Measurements from ENCODE around the gene TSSC4. TPM values are rescaled to one million over a fixed set of nuclear protein-coding genes. Genes with fewer than 3 reads are reported as not detected.

TSSC4 gene
- total RNA-seq, 1 experiment from 2014 or later = 35.6 TPM

DNA sequence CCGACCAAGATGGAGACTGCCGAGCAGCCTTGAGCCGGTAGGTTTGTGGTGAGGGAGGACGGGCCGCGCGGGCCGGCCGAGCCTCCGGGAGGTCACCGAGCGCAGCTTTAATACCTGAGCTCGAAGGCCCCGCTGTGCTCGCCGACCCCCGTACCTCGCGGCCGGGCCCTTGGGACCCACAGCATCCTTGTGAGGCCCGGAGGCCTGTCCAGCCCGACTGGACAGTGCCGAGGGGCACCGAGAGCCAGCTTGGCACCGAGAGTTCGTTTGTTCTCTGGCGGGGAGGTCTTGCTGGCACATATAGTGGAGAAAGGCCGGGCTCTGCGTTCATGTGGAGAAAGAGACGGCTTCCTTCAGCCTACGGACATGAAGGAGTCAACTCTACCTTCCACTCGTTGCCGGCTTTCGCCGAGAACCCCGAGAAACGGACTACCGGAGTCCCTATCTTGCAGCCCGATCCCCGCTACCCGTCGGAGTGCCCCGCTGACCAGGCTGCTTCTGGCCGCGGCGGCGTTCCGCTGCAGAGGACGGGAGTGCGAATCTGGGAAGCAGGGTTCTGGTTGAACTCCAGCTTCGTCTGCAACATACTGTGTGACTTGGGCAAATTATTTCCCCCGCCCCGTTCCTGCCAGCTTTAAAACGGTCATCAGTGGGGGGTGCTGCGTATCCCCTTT lies 349 bp downstream of the TSSC4 start:
- intact Hi-C loops (cut with micrococcal nuclease; ENCODE audit: unreplicated experiment) = loop anchor here (1.0 to 5.0 kb wide), 2 partner anchors 19 to 204 kb away; no protein-coding TSS in a partner anchor
- DNase-seq = no peak
- peaks cover 19% of the 10 kb centered on the region for H3K79me2 ChIP-seq (ENCODE audit: low read depth)
- ChIA-PET POLR2A (ENCODE audit: unreplicated experiment) (interaction anchor here (0.7 kb wide), 1 partner anchor 566 kb away, joined by 7 read pairs; the partner anchor contains the start of gene SYT8), CTCF (interaction anchor here (0.6 to 1.0 kb wide), 4 partner anchors 13 to 847 kb away, joined by 3 to 4 read pairs (median 4); no protein-coding TSS in a partner anchor)
- TF ChIP-seq EZH2 (IDR thresholded peaks at IDR 0.05; ENCODE audit: low read depth) = no peak
- TF ChIP-seq, protein P1, sequence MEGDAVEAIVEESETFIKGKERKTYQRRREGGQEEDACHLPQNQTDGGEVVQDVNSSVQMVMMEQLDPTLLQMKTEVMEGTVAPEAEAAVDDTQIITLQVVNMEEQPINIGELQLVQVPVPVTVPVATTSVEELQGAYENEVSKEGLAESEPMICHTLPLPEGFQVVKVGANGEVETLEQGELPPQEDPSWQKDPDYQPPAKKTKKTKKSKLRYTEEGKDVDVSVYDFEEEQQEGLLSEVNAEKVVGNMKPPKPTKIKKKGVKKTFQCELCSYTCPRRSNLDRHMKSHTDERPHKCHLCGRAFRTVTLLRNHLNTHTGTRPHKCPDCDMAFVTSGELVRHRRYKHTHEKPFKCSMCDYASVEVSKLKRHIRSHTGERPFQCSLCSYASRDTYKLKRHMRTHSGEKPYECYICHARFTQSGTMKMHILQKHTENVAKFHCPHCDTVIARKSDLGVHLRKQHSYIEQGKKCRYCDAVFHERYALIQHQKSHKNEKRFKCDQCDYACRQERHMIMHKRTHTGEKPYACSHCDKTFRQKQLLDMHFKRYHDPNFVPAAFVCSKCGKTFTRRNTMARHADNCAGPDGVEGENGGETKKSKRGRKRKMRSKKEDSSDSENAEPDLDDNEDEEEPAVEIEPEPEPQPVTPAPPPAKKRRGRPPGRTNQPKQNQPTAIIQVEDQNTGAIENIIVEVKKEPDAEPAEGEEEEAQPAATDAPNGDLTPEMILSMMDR (conservative IDR thresholded peaks at IDR 0.05) = no peak
- H3K4me3 ChIP-seq = peak overlapping the region; percentile 89
- no peaks in the 10 kb centered on the region for H3K4me1 ChIP-seq (replicated peaks; ENCODE audit: insufficient read depth)
- H3K9me3 ChIP-seq (ENCODE audit: insufficient read depth, low read depth) = no peaks in the 10 kb centered on the region
- H2AFZ ChIP-seq = peak overlapping the region; percentile 77; the same call in 1 of the 2 replicates
- H3K36me3 ChIP-seq (ENCODE audit: low read depth) = no peaks in the 10 kb centered on the region
- no TSS peak for BruUV-seq (replicated peaks)
- H3K9me2 ChIP-seq (ENCODE audit: insufficient read depth) = no peaks in the 10 kb centered on the region
- H3K27me3 ChIP-seq (ENCODE audit: insufficient read depth, low read depth) = no peaks in the 10 kb centered on the region
- no peaks in the 10 kb centered on the region for H4K20me1 ChIP-seq (ENCODE audit: insufficient read depth)
- H3K4me2 ChIP-seq = peak overlapping the region; percentile 81
- H3F3A ChIP-seq (ENCODE audit: insufficient read depth, low read depth) = peaks cover 10% of the 10 kb centered on the region; the same call in 1 of the 2 replicates
- H3K27ac ChIP-seq = no peak overlapping the region

DNA sequence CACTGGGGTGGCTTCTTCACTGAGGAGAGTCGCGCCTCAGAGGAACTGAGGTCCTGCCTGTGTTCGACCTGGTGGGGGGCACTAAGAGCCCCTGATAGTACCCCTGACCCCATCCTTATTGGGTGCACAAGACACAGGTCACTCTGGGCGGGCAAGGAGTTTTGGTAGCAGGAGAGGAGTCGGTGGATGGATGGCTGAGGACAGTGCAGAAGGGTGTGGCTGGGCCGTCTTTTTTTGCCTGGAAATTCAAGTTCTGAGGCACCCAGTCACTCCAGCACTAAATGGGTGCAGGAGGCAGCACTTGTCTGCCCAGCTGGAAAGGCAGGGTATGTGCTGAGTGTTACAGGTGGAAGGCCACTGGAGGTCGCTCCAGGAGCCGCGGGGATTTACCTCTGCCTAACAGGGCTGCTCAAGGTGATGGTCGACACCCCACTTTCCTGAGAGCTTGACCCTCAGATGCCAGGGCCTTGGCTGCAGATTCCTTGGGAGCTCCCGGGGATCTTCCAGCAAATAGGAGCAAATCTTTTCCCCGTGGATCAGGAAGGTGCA lies 960 bp downstream of the TSSC4 start:
- CTCF ChIA-PET = no interaction called here

DNA sequence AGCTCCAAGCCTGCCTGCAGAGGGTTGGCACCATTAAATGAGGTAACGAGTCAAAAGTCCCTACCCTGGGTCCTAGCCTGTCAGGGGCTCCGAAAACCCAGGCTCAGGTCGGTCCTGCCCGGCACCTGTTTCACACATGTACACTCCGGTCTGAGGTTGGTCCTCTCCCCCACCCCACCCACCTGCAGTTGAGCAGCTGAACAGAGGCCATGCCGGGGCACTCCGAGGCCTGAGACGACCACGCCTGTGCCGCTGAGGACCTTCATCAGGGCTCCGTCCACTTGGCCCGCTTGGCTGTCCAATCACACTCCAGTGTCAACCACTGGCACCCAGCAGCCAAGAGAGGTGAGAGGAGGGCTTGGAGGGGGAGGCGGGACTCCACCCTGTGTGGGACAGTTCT lies 1.6 kb downstream of the TSSC4 start:
- Histone ChIP-seq H3K79me2 (ENCODE audit: low read depth) (peaks cover 19% of the 10 kb centered on the region), H2AFZ (no peak overlapping the region), H3K4me1 (replicated peaks; ENCODE audit: insufficient read depth) (no peaks in the 10 kb centered on the region), H3K4me2 (peak overlapping the region; percentile 81), H3F3A (ENCODE audit: insufficient read depth, low read depth) (peaks cover 10% of the 10 kb centered on the region; the same call in 1 of the 2 replicates), H3K27me3 (ENCODE audit: insufficient read depth, low read depth) (no peaks in the 10 kb centered on the region), H3K36me3 (ENCODE audit: low read depth) (no peaks in the 10 kb centered on the region), H3K27ac (no peak overlapping the region), H3K4me3 (peak overlapping the region; percentile 89; the same call in 1 of the 2 replicates), H3K9me3 (ENCODE audit: insufficient read depth, low read depth) (no peaks in the 10 kb centered on the region), H4K20me1 (ENCODE audit: insufficient read depth) (no peaks in the 10 kb centered on the region), H3K9me2 (ENCODE audit: insufficient read depth) (no peaks in the 10 kb centered on the region)
- TF ChIP-seq EZH2 (IDR thresholded peaks at IDR 0.05; ENCODE audit: low read depth) = no peak
- TF ChIP-seq, protein P1 (conservative IDR thresholded peaks at IDR 0.05) = no peak
- DNase-seq = no peak
- ChIA-PET CTCF (no interaction called here), POLR2A (ENCODE audit: unreplicated experiment) (no interaction called here)
- intact Hi-C loops (cut with micrococcal nuclease; ENCODE audit: unreplicated experiment) = loop anchor here (5.0 kb wide), 1 partner anchor 205 kb away; no protein-coding TSS in a partner anchor
- no TSS peak for BruUV-seq (replicated peaks)

More for the DNA sequence above, 960 bp downstream of the TSSC4 start:
- no peak overlapping the region for H2AFZ ChIP-seq
- BruUV-seq (replicated peaks) = TSS peak; percentile 57
- POLR2A ChIA-PET (ENCODE audit: unreplicated experiment) = no interaction called here
- H3K9me3 ChIP-seq (ENCODE audit: insufficient read depth, low read depth) = no peaks in the 10 kb centered on the region
- H3K36me3 ChIP-seq (ENCODE audit: low read depth) = no peaks in the 10 kb centered on the region
- TF ChIP-seq, protein P1 (conservative IDR thresholded peaks at IDR 0.05) = peak; percentile 22; the same call in 1 of the 2 replicates
- TF ChIP-seq EZH2 (IDR thresholded peaks at IDR 0.05; ENCODE audit: low read depth) = no peak
- no peaks in the 10 kb centered on the region for H3K27me3 ChIP-seq (ENCODE audit: insufficient read depth, low read depth)
- intact Hi-C loops (cut with micrococcal nuclease; ENCODE audit: unreplicated experiment) = loop anchor here (5.0 kb wide), 1 partner anchor 204 kb away; no protein-coding TSS in a partner anchor
- H3K4me3 ChIP-seq = peak overlapping the region; percentile 89
- H3F3A ChIP-seq (ENCODE audit: insufficient read depth, low read depth) = peaks cover 10% of the 10 kb centered on the region; the same call in 1 of the 2 replicates
- no peaks in the 10 kb centered on the region for H3K4me1 ChIP-seq (replicated peaks; ENCODE audit: insufficient read depth)
- DNase-seq = no peak
- H3K27ac ChIP-seq = no peak overlapping the region
- H3K4me2 ChIP-seq = peak overlapping the region; percentile 81
- no peaks in the 10 kb centered on the region for H3K9me2 ChIP-seq (ENCODE audit: insufficient read depth)
- H4K20me1 ChIP-seq (ENCODE audit: insufficient read depth) = no peaks in the 10 kb centered on the region
- peaks cover 19% of the 10 kb centered on the region for H3K79me2 ChIP-seq (ENCODE audit: low read depth)

Measured in PC-9 (cell line).